SK-N-DZ (cell line): ENCODE measurements around the gene DENND2C. TPM values are rescaled to one million over a fixed set of nuclear protein-coding genes. Genes with fewer than 3 reads are reported as not detected.

Source experiments
- DNase-seq: peaks from one replicate; pipeline ENCODE4 v3.0.0-alpha.2; 2015; ENCODE audit warnings: low spot score
- polyA plus RNA-seq, 2 experiments: library from polyadenylated mRNA; depleted of rRNA; stranded (reverse); fragments of >200 nt; gene quantifications; 2 replicates each; pipeline ENCODE4 v1.2.3, GENCODE V29; 2014

DENND2C gene
- 0.08 TPM in 1 of 2 replicates, not detected in the other for polyA plus RNA-seq (2014; cell fraction: cytosol; rRNA removed)
- polyA plus RNA-seq (2014; cell fraction: nucleus; rRNA removed): 0.05 and 0.15 TPM in 2 replicates

GRCh38 chr1:114669562-114670082, at the start of gene DENND2C:
DENND2C (minus strand) TSS chr1:114670049; CDS start chr1:114625984, 44,065 bp downstream.
- DNase-seq: peak; percentile 5

- no peak for DNase-seq
Observed at GRCh38 chr1:114719424-114719787, 49.6 kb upstream of the DENND2C start.

DNA sequence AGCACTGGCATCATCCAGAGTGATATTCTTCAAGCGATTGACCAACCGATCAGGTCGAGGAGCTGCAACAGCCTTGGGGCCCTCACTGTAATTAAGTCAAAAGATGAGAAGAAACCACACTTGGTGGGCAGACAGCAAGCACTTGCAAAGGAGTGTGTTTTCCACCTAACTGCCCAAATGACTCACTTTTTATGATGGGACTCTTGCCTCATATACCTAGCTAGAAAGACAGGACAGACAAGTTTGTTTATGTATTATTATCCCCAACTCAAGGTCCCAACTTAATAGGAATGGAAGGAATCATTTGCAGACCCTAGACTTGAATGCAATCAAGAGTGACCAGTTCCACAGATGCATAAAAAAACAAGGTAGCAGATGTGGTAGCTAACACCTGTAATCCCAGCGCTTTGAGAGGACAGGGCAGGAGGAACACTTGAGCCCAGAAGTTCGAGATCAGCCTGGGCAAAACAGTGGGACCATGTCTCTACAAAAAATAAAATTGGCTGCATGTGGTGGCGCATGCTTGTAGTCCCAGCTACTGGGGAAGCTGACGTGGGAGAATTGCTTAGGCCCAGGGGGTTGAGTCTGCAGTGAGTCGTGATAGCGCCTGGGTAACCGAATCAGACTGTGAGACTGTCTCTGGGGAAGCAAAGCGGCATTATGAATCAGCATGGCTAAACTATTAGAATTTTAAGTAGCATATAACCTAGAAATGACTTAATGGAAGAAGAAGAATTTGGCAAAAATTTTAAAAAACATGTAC, 49.0 kb upstream of the DENND2C start:
- DNase-seq: no peak

DNA sequence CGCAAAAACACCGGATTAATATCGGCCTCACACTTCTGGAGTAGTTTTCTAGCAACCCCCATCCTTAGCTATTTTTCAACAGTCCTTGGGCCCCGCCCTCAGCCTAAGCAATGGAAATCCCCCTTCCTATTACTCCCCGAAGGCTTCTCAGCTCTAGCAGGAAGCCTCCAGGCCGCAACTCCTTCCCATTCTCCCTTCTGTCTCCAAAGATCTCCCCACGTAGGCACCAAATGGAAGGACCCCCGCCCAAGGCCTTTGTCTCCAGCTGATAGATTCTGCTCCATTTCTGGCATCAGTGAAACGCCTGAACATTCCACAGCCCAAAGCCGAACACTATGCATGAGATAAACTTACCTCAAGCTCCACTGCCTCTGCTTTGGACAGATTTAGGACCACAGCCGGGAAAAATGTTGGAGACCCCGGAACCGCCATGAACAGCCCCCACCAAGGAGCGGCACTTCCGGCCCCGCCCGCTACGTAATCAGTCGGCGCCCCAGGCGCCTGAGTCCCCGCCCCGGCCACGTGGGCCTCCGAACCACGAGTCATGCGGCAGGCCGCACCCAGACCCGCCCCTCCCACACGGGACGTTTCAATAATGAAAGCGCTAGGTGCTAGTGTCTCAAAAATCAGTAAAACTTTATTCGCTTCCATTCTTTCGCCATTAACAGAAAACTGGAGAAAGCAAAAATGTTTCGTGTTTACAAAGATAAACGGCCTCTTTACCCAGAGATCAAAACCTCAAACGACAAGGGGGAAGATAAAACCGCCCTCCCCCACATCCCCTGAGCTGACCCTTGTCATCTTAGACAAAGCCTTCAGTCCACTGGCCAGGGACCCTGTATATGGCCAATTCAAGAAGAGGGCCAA, 46.7 kb upstream of the DENND2C start, which contains the start of gene NRAS:
NRAS (minus strand) TSS at position 468 of the 867 bp plus-strand sequence. CDS start 611 bp downstream, outside the sequence.
- peak; percentile 87 for DNase-seq

GRCh38 chr1:114715952-114716303, 46.1 kb upstream of the DENND2C start:
- no peak for DNase-seq

- DNase-seq: no peak
Observed at GRCh38 chr1:114712977-114713376, 43.1 kb upstream of the DENND2C start.

DNA sequence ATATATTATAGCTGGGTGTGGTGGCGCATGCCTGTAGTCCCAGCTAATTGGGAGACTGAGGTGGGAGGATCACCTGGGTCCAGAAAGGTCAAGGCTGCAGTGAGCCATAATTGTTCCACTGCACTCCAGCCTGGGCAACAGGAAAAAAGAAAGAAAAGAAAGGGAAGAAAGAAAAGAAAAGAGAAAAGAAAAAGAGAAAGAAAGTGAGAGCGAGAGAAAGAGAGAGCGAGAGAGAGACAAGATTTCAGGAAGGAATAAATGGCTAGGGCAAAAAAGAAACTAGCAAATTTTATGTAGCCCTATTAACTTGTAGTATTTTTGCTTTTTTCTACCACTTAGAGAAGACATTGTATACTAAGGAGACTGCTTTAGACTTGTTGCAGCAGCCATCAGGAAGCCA, 40.5 kb upstream of the DENND2C start:
- DNase-seq: no peak

GRCh38 chr1:114707604-114708003, 37.8 kb upstream of the DENND2C start:
- DNase-seq: no peak

GRCh38 chr1:114703242-114703641, 33.4 kb upstream of the DENND2C start:
- no peak for DNase-seq

- no peak for DNase-seq
Observed at GRCh38 chr1:114702737-114703136, 32.9 kb upstream of the DENND2C start.

DNA sequence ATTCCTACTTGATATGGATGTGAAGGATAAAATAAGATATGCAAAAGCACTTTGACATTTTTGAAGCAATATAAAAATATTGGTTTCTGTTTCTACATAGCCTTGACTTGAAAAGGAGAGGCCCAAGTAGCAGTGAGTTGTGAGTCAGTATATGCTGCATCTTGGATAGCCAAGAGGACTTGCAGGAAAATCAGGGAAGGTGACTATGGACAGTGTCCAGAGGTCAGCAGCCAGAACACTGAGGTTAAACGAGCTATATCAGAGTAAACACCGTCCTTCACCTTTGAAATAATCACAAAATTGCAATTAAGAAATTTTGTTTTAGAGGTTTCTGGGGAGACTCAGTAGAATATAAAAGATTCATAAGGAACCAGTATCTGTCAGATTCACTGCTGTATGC, 32.1 kb upstream of the DENND2C start:
- DNase-seq: no peak

GRCh38 chr1:114700036-114700600, 30.3 kb upstream of the DENND2C start:
- DNase-seq: no peak

GRCh38 chr1:114696810-114697209, 27.0 kb upstream of the DENND2C start:
- no peak for DNase-seq

- DNase-seq: no peak
Observed at GRCh38 chr1:114695430-114696058, 25.7 kb upstream of the DENND2C start, which contains the start of gene AMPD1. AMPD1 (minus strand) TSS chr1:114695546; CDS start chr1:114695471, 75 bp downstream.

- DNase-seq: no peak
Observed at GRCh38 chr1:114694540-114695310, 24.9 kb upstream of the DENND2C start.

- DNase-seq: no peak
Observed at GRCh38 chr1:114692947-114693346, 23.1 kb upstream of the DENND2C start.

GRCh38 chr1:114691061-114691460, 21.2 kb upstream of the DENND2C start:
- DNase-seq: no peak

DNA sequence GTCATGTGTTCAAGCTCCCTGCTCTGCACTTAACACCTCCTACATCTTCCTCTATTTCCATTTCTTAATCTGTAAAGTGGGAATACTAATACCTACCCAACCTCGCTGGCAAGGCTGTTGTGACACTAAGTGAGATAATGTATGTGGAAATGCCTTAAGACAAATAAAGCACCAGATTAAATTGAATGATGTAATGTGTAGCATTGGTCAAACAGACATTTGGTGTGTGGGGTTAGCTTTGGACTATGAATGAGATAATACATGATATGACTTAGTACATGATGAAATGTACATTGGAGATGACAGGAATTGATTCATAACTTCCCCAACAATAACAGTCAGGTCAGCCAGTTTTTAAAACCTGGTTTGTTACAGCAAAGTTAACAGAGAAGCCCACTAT, 20.3 kb upstream of the DENND2C start:
- no peak for DNase-seq

- no peak for DNase-seq
Observed at GRCh38 chr1:114688526-114688925, 18.7 kb upstream of the DENND2C start.

DNA sequence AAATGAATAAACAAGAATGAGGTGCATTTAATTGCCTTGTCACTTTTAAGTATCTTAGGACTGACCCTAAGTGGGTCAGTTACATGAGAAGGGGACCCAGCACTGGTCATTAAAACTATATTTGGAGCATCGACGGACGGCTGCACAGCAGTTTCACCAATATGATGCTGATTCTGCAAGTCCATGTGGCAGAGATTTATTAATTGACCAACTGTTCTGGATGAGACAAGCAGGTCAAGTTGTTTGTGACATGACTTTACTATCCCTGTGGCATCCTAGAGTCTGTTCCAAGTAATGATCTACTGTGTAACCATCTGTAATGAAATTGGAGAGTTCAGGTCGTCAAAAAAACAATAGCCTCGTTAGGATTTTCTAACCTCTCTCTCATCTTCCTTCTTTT, 16.0 kb upstream of the DENND2C start:
- DNase-seq: no peak

- no peak for DNase-seq
Observed at GRCh38 chr1:114677691-114678090, 7.8 kb upstream of the DENND2C start.
